Measurements from ENCODE around the gene HS6ST2.

DNA sequence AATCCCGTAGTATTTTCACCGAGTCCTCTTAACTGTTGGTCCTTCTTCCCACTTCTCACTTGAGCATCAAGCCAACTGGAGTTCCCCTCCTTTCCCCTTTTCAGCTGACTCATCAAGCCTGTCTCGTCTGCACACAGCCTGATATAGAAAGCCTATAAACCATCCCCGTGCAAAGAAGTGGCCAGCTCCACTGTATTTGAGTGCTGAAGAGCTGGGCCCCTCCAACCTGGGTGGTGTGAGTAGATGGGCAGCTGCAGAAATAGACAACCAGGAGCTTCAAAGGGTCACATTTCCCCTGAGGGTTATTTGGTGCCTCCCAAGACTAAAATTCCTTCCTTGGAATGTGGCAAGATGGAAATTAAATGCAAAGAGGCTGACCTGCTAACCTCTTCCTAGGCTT, 199.7 kb downstream of the HS6ST2 start:
- TF ChIP-seq REST (IDR thresholded peaks at IDR 0.05) (no peak), CTCF (IDR thresholded peaks at IDR 0.05; ENCODE audit: low read depth, low read length, missing input control) (no peak), GABPA (IDR thresholded peaks at IDR 0.05 in 1 of 2, conservative IDR thresholded peaks at IDR 0.05 in 1 of 2) (no peak), ZBTB33 (IDR thresholded peaks at IDR 0.05) (no peak), SP1 (IDR thresholded peaks at IDR 0.05) (no peak), TAF1 (conservative IDR thresholded peaks at IDR 0.05) (no peak), ATF3 (IDR thresholded peaks at IDR 0.05) (no peak), YY1 (IDR thresholded peaks at IDR 0.05) (no peak), FOXA1 (IDR thresholded peaks at IDR 0.05) (no peak), RXRA (IDR thresholded peaks at IDR 0.05) (no peak), JUND (IDR thresholded peaks at IDR 0.05) (no peak), HNF4A (conservative IDR thresholded peaks at IDR 0.05) (no peak)
